ENCODE data around the gene CUEDC1.
"Not testable (repeated sequence)": the region's sequence is repeated elsewhere in the genome, so short reads cannot be mapped to it uniquely, and the experiment has no call there.

Gene CUEDC1

GRCh38 chr17:57984936-57985674 lies 29.9 kb upstream of the CUEDC1 start:
- peak; percentile 30 for DNase-seq

GRCh38 chr17:57984261-57984890 lies 29.2 kb upstream of the CUEDC1 start:
- no peak for DNase-seq

- DNase-seq, result no peak
These were observed 28.2 kb upstream of the CUEDC1 start for GRCh38 chr17:57983446-57983845.

- DNase-seq, result peak; percentile 53
These were observed 27.4 kb upstream of the CUEDC1 start for GRCh38 chr17:57982452-57983170.

- no peak for DNase-seq
These were observed 25.3 kb upstream of the CUEDC1 start for GRCh38 chr17:57980522-57980921.

- no peak for DNase-seq
These were observed 23.9 kb upstream of the CUEDC1 start for GRCh38 chr17:57979076-57979475.

GRCh38 chr17:57976594-57976993 lies 21.4 kb upstream of the CUEDC1 start:
- no peak for DNase-seq

- DNase-seq, result no peak
These were observed 19.8 kb upstream of the CUEDC1 start for GRCh38 chr17:57975044-57975443.

GRCh38 chr17:57974053-57974824 lies 19.0 kb upstream of the CUEDC1 start:
- DNase-seq, result not testable (repeated sequence)

- DNase-seq, result peak; percentile 42
These were observed 16.9 kb upstream of the CUEDC1 start for GRCh38 chr17:57972151-57972550.

GRCh38 chr17:57971572-57971971 lies 16.4 kb upstream of the CUEDC1 start:
- no peak for DNase-seq

GRCh38 chr17:57970710-57971109 lies 15.5 kb upstream of the CUEDC1 start:
- DNase-seq, result no peak

- no peak for DNase-seq
These were observed 13.2 kb upstream of the CUEDC1 start for GRCh38 chr17:57968456-57968855.

GRCh38 chr17:57966875-57967274 lies 11.7 kb upstream of the CUEDC1 start:
- no peak for DNase-seq

- peak; percentile 21 for DNase-seq
These were observed 11.0 kb upstream of the CUEDC1 start for GRCh38 chr17:57966246-57966645.

GRCh38 chr17:57965521-57966160 lies 10.4 kb upstream of the CUEDC1 start:
- DNase-seq, result peak; percentile 33

- DNase-seq, result no peak
These were observed 7.9 kb upstream of the CUEDC1 start for GRCh38 chr17:57963149-57963511.

- no peak for DNase-seq
These were observed 7.3 kb upstream of the CUEDC1 start for GRCh38 chr17:57962279-57963148.

- peak; percentile 26 for DNase-seq
These were observed 4.7 kb upstream of the CUEDC1 start for GRCh38 chr17:57959929-57960328.

GRCh38 chr17:57958391-57958790 lies 3.2 kb upstream of the CUEDC1 start:
- not testable (repeated sequence) for DNase-seq

- DNase-seq, result no peak
These were observed 2.7 kb upstream of the CUEDC1 start for GRCh38 chr17:57957886-57958285.

Measured in activated CD8-positive, alpha-beta memory T cell treated with anti-CD3 and anti-CD28 coated beads for 24 hours (primary cell).